HG03025 (cell line): Measurements from ENCODE around the gene MUC5AC.

Source experiments
- ATAC-seq: cut with Tn5 transposase; IDR thresholded peaks from one replicate; pipeline ENCODE4 v1.9.1; 2021; ENCODE audit warnings: mild to moderate bottlenecking, moderate library complexity; ENCODE audit not compliant: unreplicated experiment, low FRiP score

MUC5AC gene

GRCh38 chr11:1221848-1222311, 64.1 kb downstream of the MUC5AC start:
- ATAC-seq = no peak

GRCh38 chr11:1222491-1223345, 65.0 kb downstream of the MUC5AC start, which contains the start of gene MUC5B:
MUC5B (plus strand) TSS chr11:1223066; CDS start chr11:1223124, 58 bp downstream.
- ATAC-seq = no peak

GRCh38 chr11:1223346-1224110, 65.8 kb downstream of the MUC5AC start:
- ATAC-seq = no peak

- ATAC-seq = no peak
Observed at GRCh38 chr11:1224111-1224490, 66.3 kb downstream of the MUC5AC start.

- ATAC-seq = no peak
Observed at GRCh38 chr11:1224491-1225385, 67.0 kb downstream of the MUC5AC start.

- no peak for ATAC-seq
Observed at GRCh38 chr11:1225386-1226225, 67.9 kb downstream of the MUC5AC start.

- ATAC-seq = no peak
Observed at GRCh38 chr11:1226226-1226985, 68.7 kb downstream of the MUC5AC start.

- ATAC-seq = no peak
Observed at GRCh38 chr11:1226986-1227550, 69.3 kb downstream of the MUC5AC start.

GRCh38 chr11:1227551-1228100, 69.9 kb downstream of the MUC5AC start:
- ATAC-seq = no peak

GRCh38 chr11:1228101-1228821, 70.5 kb downstream of the MUC5AC start:
- no peak for ATAC-seq

GRCh38 chr11:1228921-1229451, 71.2 kb downstream of the MUC5AC start:
- ATAC-seq = no peak

- no peak for ATAC-seq
Observed at GRCh38 chr11:1229471-1230120, 71.8 kb downstream of the MUC5AC start.

GRCh38 chr11:1230121-1230455, 72.3 kb downstream of the MUC5AC start:
- ATAC-seq = no peak

GRCh38 chr11:1230456-1231395, 73.0 kb downstream of the MUC5AC start:
- no peak for ATAC-seq

GRCh38 chr11:1231396-1232020, 73.8 kb downstream of the MUC5AC start:
- no peak for ATAC-seq
